ENCODE results near the gene FMN1. TPM values are rescaled to one million over a fixed set of nuclear protein-coding genes. Genes with fewer than 3 reads are reported as not detected.

The FMN1 gene
- total RNA-seq, 2 donors from 2014 or later, result 26.9 to 27.5 TPM

- no peak for TF ChIP-seq CTCF (IDR thresholded peaks at IDR 0.05)
- Histone ChIP-seq H3K9me3 (no peaks in the 10 kb centered on the region), H3K4me1 (ENCODE audit: control insufficient read depth in 1 of 2, low read depth in 2 of 2) (no peaks in the 10 kb centered on the region), H3K27me3 (replicated peaks; ENCODE audit: insufficient read depth) (no peaks in the 10 kb centered on the region), H3K4me3 (no peak overlapping the region), H3K36me3 (no peaks in the 10 kb centered on the region), H3K27ac (no peak overlapping the region)
- ATAC-seq (ENCODE audit: insufficient number of reproducible peaks, low FRiP score, low read depth), result no peak
- DNase-seq (ENCODE audit: low spot score), result no peak
Measured at GRCh38 chr15:33204087-33204486, 9.6 kb upstream of the FMN1 start.

GRCh38 chr15:33201491-33202231, 7.1 kb upstream of the FMN1 start:
- DNase-seq (ENCODE audit: low spot score), result no peak
- Histone ChIP-seq H3K4me1 (ENCODE audit: control insufficient read depth in 1 of 2, low read depth in 2 of 2) (no peaks in the 10 kb centered on the region), H3K27ac (no peak overlapping the region), H3K9me3 (no peaks in the 10 kb centered on the region), H3K4me3 (peak overlapping the region; percentile 59), H3K27me3 (replicated peaks; ENCODE audit: insufficient read depth) (no peaks in the 10 kb centered on the region), H3K36me3 (no peaks in the 10 kb centered on the region)
- TF ChIP-seq CTCF (IDR thresholded peaks at IDR 0.05), result no peak
- peak; percentile 43 for ATAC-seq (ENCODE audit: insufficient number of reproducible peaks, low FRiP score, low read depth)

- Histone ChIP-seq H3K36me3 (no peaks in the 10 kb centered on the region), H3K9me3 (no peaks in the 10 kb centered on the region), H3K27me3 (replicated peaks; ENCODE audit: insufficient read depth) (no peaks in the 10 kb centered on the region), H3K27ac (no peak overlapping the region), H3K4me3 (no peak overlapping the region), H3K4me1 (ENCODE audit: control insufficient read depth in 1 of 2, low read depth in 2 of 2) (no peaks in the 10 kb centered on the region)
- TF ChIP-seq CTCF (IDR thresholded peaks at IDR 0.05), result no peak
- ATAC-seq (ENCODE audit: insufficient number of reproducible peaks, low FRiP score, low read depth), result no peak
- no peak for DNase-seq (ENCODE audit: low spot score)
Measured at GRCh38 chr15:33200903-33201302, 6.4 kb upstream of the FMN1 start.

GRCh38 chr15:33200444-33200843, 5.9 kb upstream of the FMN1 start:
- no peak for TF ChIP-seq CTCF (IDR thresholded peaks at IDR 0.05)
- DNase-seq (ENCODE audit: low spot score), result no peak

GRCh38 chr15:33198541-33198940, 4.0 kb upstream of the FMN1 start:
- no peaks in the 10 kb centered on the region for H3K4me1 ChIP-seq (ENCODE audit: control insufficient read depth in 1 of 2, low read depth in 2 of 2)
- H3K9me3 ChIP-seq, result no peaks in the 10 kb centered on the region
- no peaks in the 10 kb centered on the region for H3K27me3 ChIP-seq (replicated peaks; ENCODE audit: insufficient read depth)
- H3K36me3 ChIP-seq, result no peaks in the 10 kb centered on the region
- no peak for TF ChIP-seq CTCF (IDR thresholded peaks at IDR 0.05)
- DNase-seq (ENCODE audit: low spot score) (no peak), ATAC-seq (ENCODE audit: insufficient number of reproducible peaks, low FRiP score, low read depth) (no peak)
- no peak overlapping the region for H3K27ac ChIP-seq
- H3K4me3 ChIP-seq, result no peak overlapping the region

More at GRCh38 chr15:33200444-33200843, 5.9 kb upstream of the FMN1 start:
- no peak overlapping the region for H3K4me3 ChIP-seq
- no peaks in the 10 kb centered on the region for H3K27me3 ChIP-seq (replicated peaks; ENCODE audit: insufficient read depth)
- H3K4me1 ChIP-seq (ENCODE audit: control insufficient read depth in 1 of 2, low read depth in 2 of 2), result no peaks in the 10 kb centered on the region
- no peaks in the 10 kb centered on the region for H3K9me3 ChIP-seq
- ATAC-seq (ENCODE audit: insufficient number of reproducible peaks, low FRiP score, low read depth), result no peak
- no peak overlapping the region for H3K27ac ChIP-seq
- H3K36me3 ChIP-seq, result no peaks in the 10 kb centered on the region
